Umbilical cord (tissue), 2 donors: ENCODE data around the gene SRI. TPM values are rescaled to one million over a fixed set of nuclear protein-coding genes. Genes with fewer than 3 reads are reported as not detected.

Experiments used
- DNase-seq: peaks from one replicate; pipeline ENCODE4 v3.0.0-alpha.2; 2015; ENCODE audit warnings: low spot score
- total RNA-seq: library from RNA; depleted of rRNA; stranded (reverse); fragments of >200 nt; gene quantifications from one replicate; pipeline ENCODE4 v1.2.3, GENCODE V29; 2014; ENCODE audit warnings: low replicate concordance; ENCODE audit not compliant: insufficient read depth

Gene SRI
- total RNA-seq, 1 donor from 2014 or later, result 50.8 TPM

DNA sequence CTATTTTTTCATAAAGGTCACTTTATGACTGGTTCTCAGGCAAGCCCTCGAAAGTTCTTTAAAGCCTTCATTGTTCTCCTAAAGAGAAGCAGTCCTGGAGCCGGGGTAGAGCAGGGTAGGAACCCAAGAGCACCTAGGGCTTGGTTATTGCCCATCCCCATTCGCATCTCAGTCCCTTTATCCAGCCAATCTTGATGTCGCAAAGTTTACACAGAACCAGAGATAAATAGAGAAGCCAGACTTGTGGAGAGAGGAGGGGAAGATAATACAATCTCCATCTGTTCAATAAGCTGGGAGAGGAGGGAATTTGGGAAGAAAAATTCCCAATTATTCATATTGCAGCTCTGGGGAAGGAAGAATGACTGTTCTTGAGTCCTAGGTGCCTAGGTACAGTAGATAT is 6.4 kb upstream of the SRI start:
- no peak for DNase-seq

- no peak for DNase-seq
Measured at GRCh38 chr7:88224601-88225275, 4.9 kb upstream of the SRI start.

DNA sequence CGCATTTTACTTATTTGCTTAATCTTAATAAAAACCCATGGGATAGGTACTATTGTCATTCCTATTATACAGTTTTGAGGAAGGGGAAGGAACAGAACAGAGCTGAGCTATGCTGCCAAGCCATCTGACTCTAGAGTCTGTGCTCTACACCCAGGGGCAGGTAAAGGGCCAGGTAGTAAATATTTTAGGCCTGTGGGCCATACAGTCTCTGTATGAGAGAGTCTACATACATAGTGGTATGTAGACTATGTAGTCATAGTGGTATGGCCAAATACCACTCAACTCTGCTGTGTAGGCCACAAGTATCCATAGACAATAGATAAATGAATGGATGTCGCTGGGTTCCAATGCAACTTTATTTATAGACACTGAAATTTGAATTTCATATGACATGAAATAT is 3.4 kb upstream of the SRI start:
- no peak for DNase-seq

- peak; percentile 60 for DNase-seq
Measured at GRCh38 chr7:88218836-88219605, 817 bp downstream of the SRI start.

- DNase-seq, result no peak
Measured at GRCh38 chr7:88218429-88218745, 1.5 kb downstream of the SRI start.

DNA sequence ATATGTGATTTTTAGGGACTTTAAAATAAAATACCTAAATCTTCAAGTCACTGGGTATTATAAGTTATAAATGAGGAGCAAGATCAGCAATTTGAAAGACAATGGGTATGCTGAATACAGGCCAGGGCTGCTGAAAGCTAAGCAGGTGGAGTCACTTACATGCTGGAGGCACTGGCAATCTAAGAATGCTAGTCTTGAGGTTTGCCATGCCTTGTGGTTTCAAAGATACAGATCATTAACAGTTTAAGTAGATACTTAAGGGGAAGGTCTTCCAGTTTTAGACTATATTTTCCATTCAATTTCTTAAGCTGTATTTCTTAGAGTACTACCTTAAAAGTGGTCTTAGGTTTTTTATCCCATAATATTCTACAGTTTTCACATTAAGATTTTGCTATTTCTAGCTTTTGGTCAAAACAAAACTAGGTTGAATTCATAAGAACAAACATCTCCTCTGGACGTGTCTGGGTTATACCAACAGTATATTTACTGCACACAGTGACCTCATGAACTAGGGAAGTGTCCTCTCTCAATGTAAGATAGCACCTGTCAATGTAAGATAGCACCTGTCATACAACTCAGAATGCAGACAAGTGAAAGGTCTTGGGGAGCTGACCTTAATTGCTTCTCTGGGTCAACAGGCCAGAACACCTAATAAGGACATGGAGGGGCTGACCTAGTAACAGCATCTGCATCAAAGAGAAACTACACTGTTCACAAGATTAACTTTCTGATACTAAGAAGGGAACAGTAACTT is 2.0 kb downstream of the SRI start:
- peak; percentile 6 for DNase-seq

GRCh38 chr7:88216276-88216675 is 3.6 kb downstream of the SRI start:
- no peak for DNase-seq

DNA sequence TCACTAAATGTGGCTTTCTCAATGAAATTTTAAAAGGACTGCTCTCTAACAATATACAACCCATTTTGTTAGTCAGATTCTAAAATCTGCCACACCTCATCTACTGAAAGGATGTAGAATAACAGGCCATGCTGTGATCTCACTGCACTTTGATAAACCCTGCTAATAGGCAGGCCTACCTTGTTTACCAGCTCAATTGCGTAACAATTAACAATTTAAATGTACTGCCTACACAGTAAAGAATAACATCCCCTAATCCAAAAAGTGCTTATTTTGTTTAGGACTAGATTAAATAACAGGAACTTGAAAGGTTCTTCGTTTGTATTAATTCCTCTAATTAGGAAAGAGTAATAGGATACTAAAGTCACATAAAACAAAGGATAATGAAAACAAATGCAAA is 4.5 kb downstream of the SRI start:
- DNase-seq, result no peak

DNA sequence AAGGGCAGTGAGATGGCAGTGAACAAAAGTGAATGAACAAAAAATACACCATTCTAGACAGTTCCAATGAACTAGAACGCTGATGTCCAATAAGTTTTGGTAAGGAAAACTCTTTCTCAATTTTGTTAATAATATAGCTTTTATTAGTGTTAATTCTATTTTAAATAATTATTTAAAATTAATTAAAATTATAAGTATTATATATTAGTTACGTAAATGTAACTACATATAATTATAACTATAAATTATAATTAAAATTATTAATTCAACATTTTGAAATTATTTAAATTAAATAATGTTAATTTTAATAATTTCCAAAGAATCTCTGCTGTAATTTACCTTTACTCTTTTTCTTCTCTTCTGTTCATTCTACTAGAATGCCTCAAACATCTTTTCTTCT is 5.4 kb downstream of the SRI start:
- DNase-seq, result no peak

DNA sequence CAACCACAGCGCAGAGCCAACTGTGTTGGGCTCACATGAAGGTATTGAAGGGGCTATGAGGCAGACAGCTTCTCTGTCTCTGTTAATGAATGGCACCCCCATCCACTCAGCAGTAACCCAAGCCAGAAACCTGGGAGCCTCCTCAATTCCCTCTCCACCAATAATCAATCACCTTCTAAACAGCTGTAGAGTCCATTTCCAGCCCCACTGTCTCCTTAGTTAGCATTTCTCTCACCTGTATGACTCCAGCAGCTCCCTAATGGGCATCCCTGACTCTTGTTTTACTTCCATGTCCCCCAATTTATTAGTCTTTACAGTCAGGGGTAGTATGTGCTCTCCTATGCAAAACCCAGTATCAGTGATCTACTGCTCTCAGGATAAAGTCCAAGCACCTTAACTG is 6.9 kb downstream of the SRI start:
- no peak for DNase-seq

DNA sequence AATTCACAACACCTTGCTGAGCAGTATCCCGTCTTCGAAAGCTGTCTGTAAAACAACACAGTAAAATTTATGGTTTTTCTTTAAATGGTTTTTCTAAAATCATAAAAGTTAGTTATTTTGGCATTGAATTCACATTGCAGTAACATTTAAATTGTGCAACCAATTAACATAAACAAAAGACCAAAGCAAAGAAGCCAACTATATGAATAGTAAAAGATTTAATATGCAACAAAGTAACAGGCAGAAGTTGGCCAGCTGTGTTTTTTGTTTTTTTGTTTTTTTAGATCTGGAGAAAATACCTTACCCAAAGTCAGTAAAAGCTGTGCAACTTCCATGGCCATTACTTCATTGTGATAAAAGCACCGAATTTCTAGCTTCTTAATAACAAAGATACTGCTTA is 11.3 kb downstream of the SRI start:
- DNase-seq, result no peak

DNA sequence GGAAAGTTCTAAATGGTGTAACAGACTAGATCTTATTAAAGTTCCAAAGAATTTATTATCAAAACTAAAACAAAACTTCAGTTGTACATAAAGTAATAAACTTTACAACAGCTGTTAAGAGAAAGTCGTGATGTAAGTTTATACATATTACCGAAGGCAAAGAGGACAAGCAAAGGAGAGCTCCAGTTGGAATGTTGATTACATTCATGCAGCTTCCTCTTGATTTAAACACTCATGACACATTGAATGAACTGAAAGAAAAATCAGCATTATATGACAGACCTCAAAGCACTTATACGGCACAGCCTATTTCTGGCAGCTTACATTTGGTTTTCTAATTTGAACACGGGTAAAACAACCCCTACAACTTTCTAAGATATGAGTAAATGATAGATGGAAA is 13.6 kb downstream of the SRI start:
- DNase-seq, result no peak

- DNase-seq, result no peak
Measured at GRCh38 chr7:88205179-88205578, 14.7 kb downstream of the SRI start.

GRCh38 chr7:88204525-88205110 is 15.2 kb downstream of the SRI start:
- no peak for DNase-seq

DNA sequence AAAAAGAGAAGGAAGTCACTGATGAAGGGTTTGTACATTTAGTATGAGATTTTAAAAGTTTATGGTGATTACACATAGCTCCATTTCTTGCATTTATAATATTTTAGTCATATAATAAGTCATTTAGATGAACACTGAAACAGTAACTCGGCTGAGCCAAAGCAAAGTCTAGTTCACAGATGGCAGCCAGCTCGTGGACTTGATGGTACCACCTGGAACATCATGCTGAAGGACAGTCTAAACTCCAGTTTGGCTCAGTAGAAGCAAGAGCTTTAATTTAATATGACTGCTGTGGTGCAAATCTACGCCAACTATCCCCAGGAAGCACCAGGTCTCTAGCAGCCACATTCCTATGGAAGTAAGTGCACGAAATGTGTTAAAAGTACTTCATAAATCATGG is 16.4 kb downstream of the SRI start:
- DNase-seq, result no peak

DNA sequence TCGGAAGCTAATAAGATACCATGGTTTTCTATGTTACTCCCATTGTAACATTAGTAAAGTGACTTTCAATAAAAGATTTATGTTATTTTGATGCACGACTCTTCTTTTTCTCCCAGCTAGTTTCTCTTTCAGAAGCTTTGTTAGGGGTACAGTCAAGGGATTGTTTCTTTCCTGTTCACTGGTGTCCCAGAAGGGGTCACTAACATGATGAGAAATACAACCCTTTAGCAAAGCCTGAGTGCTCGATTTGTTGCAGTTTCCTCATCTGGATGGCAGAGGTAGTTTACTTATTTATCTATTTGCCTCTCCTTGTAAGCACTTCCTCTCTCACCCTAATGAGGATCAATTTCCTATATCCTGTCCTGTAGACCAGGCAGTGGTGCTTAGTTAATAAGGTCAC is 17.0 kb downstream of the SRI start:
- no peak for DNase-seq

DNA sequence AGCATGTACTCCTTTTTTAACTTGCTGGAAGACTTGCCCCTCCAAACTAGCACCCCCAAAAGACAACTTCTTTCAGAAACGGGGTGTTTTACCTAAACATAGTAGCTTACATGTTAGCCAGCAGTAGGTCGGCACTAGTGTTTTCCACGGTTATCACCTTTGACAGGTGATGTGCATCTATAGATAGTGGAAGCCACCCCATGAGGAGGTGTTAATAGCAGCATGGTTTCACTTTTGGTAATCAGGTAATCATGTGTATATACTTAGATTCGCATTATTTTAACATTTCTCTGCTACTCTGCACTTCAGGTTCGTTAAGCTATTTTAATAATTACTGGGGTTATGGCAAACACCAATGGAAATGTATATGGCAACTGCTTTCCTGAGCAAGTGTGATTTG is 17.6 kb downstream of the SRI start:
- no peak for DNase-seq

GRCh38 chr7:88201305-88201704 is 18.5 kb downstream of the SRI start:
- DNase-seq, result no peak

DNA sequence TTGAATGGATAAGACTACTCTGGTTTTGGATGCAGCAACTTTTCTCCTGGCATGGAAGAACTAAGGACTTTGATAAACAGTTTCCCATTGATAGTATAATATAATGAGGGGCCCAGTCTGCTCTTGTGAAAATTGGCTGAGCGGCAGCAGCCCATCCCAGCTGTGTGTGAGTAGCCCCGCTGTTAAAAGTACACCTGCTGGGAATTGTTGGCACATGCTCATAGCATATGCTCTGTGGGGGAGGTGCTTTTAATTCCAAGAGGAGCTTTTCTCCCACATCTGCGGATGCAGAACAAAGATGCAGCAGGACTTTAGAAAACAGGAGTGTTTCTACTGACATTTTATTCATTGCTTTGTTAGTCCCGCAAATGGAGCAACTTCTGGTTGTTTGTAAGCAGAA is 19.0 kb downstream of the SRI start:
- DNase-seq, result no peak

- DNase-seq, result no peak
Measured at GRCh38 chr7:88200261-88200660, 19.6 kb downstream of the SRI start.

GRCh38 chr7:88191911-88192310 is 27.9 kb downstream of the SRI start:
- DNase-seq, result no peak

- no peak for DNase-seq
Measured at GRCh38 chr7:88185650-88186049, 34.2 kb downstream of the SRI start.
